Small intestine (tissue), 7 donors: Measurements from ENCODE around the gene SLC26A11. TPM values are rescaled to one million over a fixed set of nuclear protein-coding genes. Genes with fewer than 3 reads are reported as not detected.
"Not testable (repeated sequence)": the region's sequence is repeated elsewhere in the genome, so short reads cannot be mapped to it uniquely, and the experiment has no call there.

Experiments
- DNase-seq, 2 donors: peaks; one replicate each; pipeline versions ENCODE4 v3.0.0 to v3.0.0-alpha.2; 2013
- FAIRE-seq: peaks from 2 replicates; lab custom pipeline; 2012; peaks lifted over from hg19 to GRCh38; lab: Jason Lieb, UNC
- H3K27ac ChIP-seq, 3 donors: one replicate each; pipeline ENCODE4 v1.5.1; 2013; ENCODE audit warnings: low read length in 2 of 3, mild to moderate bottlenecking in 2 of 3, control low read depth in 1 of 3, inconsistent platforms in 1 of 3, low read depth in 1 of 3, moderate library complexity in 1 of 3
- H3K27me3 ChIP-seq, 3 donors: one replicate each; pipeline ENCODE4 v1.6.1; 2013; ENCODE audit warnings: low read length in 3 of 3, inconsistent platforms in 1 of 3; ENCODE audit not compliant: control insufficient read depth in 3 of 3, insufficient read depth in 3 of 3
- H3K36me3 ChIP-seq, 3 donors: one replicate each; pipeline ENCODE4 v1.6.1; 2013; ENCODE audit warnings: low read length in 3 of 3, inconsistent platforms in 1 of 3, low read depth in 1 of 3, mild to moderate bottlenecking in 1 of 3, moderate library complexity in 1 of 3; ENCODE audit not compliant: control insufficient read depth in 3 of 3, insufficient read depth in 2 of 3
- H3K4me1 ChIP-seq, 3 donors: one replicate each; pipeline ENCODE4 v1.6.1; 2013; ENCODE audit warnings: low read length in 2 of 3, inconsistent platforms in 1 of 3, low read depth in 1 of 3, mild to moderate bottlenecking in 1 of 3, moderate library complexity in 1 of 3; ENCODE audit not compliant: control insufficient read depth in 3 of 3, insufficient read depth in 2 of 3
- H3K4me3 ChIP-seq, 3 donors: one replicate each; pipeline ENCODE4 v1.5.1; 2013; ENCODE audit warnings: low read length in 3 of 3, control low read depth in 1 of 3, inconsistent platforms in 1 of 3, low read depth in 1 of 3, mild to moderate bottlenecking in 1 of 3, moderate library complexity in 1 of 3
- H3K9me3 ChIP-seq, 2 donors: one replicate each; pipeline ENCODE4 v1.6.1; 2013; ENCODE audit warnings: low read depth in 1 of 2, low read length in 1 of 2; ENCODE audit not compliant: control insufficient read depth in 2 of 2, insufficient read depth in 1 of 2
- WGBS, 3 donors: extraction: QIAGEN DNeasy Blood & Tissue Kit; methylation state at CpG; one replicate each; pipeline ENCODE4 v1.1.7; 2013; 5-methylcytosine and 5-hydroxymethylcytosine counted together
- polyA plus RNA-seq, 4 donors: library from polyadenylated mRNA; stranded (reverse) in 3 of 4; unstranded in 1 of 4; fragments of 200-250 nt in 3 of 4; fragments of 120-200 nt in 1 of 4; gene quantifications; one replicate each; pipeline versions ENCODE4 v1.2.1 to v1.2.3, GENCODE V29; 2013
- donor health status: healthy with polysubstance abuse.
- donor health status: control.
- donor health status: control.
- donor health status: Bipolar disorder and iron deficiency.
- donor health status: healthy.

The SLC26A11 gene
- polyA plus RNA-seq, 4 donors = 7.3 to 63.2 (median 8.4) TPM

DNA sequence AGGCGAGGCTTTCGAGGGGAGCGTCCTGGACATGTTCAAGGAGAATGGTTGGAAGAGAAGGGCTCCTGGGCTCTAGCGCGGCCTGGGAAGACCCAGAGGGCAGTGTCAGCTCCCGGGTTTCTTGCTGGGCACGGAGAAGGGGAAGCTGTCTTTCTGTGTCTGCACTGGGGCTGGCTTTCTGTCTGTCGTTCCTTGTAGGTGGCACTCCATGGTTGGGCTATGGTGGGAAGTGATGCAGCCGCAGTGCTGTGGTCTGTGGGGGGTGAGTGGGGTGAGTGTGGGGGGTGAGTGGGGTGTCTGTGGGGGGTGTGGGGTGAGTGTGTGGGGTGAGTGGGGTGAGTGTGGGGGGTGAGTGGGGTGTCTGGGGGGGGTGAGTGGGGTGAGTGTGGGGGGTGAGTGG, 54.1 kb downstream of the SLC26A11 start:
- Histone ChIP-seq H3K4me3 (no peak overlapping the region), H3K4me1 (no peaks in the 10 kb centered on the region), H3K9me3 (no peaks in the 10 kb centered on the region), H3K36me3 (peaks cover 3 to 63% (median 12%) of the 10 kb centered on the region in 3 donors), H3K27me3 (no peaks in the 10 kb centered on the region), H3K27ac (no peak overlapping the region)
- DNase-seq (no peak), FAIRE-seq (no peak)
- 84 to 93% (median 87%) methylated on average over 9 of the region's 9 CpGs for WGBS, 3 donors

DNA sequence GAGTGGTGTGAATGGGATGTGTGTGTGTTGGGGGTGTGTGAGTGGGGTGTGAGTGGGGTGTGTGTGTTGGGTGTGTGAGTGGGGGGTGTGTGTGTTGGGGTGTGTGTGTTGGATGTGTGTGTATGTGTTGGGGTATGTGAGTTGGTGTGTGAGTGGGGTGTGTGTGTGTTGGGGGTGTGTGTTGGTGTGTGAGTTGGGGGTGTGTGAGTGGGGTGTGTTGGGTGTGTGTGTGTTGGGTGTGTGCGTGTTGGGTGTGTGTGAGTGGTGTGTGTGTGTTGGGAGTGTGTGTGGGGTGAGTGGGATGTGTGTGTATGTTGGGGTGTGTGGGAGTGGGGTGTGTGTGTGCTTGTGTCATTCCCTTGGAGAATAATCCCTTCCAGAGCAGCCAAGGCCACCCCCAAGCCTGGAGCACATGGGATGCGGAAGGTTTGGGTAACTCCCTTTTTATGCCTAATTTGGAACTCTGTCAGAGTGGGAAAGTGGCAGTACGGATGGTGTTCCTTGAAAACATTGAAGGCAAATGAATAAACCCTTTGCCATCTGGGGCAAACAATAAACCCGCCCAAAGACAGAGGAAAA, 54.7 kb downstream of the SLC26A11 start:
- no peak overlapping the region for H3K27ac ChIP-seq
- no peak for FAIRE-seq
- no peak overlapping the region for H3K4me3 ChIP-seq
- no peaks in the 10 kb centered on the region for H3K4me1 ChIP-seq
- H3K27me3 ChIP-seq = no peaks in the 10 kb centered on the region
- no peak for DNase-seq
- H3K36me3 ChIP-seq = peaks cover 3 to 65% (median 14%) of the 10 kb centered on the region in 3 donors
- no peaks in the 10 kb centered on the region for H3K9me3 ChIP-seq
- WGBS, 3 donors = 90 to 99% (median 93%) methylated on average over 4 of the region's 4 CpGs

DNA sequence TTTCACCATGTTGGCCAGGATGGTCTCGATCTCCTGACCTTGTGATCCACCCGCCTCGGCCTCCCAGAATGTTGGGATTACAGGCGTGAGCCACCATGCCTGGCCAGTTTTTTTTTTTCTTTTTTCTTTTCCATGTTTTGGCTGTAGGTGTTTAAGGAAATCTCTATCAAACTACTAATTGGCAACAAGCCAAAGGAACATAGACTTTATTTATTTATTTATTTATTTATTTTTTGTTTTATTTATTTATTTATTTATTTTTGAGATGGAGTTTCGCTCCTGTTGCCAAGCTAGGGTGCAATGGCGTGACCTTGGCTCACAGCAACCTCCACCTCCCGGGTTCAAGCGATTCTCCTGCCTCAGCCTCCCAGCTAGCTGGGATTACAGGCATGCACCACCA, 55.6 kb downstream of the SLC26A11 start:
- not testable (repeated sequence) for H3K4me3 ChIP-seq
- H3K36me3 ChIP-seq = peaks cover 3 to 66% (median 16%) of the 10 kb centered on the region in 3 donors
- 95 to 97% (median 96%) methylated on average over 8 of the region's 8 CpGs for WGBS, 3 donors

DNA sequence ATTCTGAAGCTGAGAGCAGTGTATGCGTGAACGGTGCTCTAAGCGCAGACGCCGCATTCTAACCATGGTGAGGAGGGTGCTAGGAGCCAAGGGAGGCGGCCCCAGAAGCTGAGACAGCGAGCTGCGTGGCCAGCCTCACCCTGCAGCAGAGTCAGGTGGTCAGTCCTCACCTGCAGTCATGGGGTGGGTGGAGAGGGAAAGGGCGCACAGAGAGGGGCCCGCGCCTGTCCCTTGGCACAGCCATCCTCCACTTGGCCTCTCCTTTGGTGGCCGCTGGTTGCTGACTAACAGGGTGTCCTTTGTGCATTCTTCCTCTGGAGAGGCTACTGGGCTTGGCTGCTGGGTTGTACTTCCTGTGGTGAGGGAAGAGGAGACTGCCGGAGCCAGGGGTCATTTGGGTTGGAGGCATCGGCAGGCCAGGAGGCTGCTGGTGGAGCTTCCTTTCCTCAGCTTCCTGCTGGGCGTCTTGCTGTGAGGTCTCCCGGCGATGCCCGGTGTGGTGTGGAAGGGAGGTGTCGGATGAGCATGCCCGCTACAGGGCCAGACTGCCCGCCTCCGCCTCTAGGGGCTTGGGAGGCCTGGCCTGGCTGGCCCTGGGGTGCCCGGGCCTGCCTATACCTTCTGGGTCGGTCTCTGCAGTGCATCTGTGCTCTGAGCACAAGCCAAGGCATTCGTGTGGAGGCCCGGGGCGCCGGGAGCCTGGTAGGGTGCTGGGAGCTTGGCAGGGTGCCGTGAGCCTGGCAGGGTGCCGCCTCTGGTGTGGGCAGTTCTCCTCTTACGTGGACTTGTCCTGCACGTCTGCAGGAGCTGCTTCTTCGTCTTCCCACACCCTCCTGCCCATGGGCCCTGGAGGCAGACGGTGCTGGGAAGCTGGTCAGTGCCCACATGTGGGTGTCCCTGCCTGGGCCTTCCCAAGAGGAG, 57.8 kb downstream of the SLC26A11 start:
- WGBS, 3 donors = 85 to 92% (median 86%) methylated on average over 34 of the region's 34 CpGs
- no peak for FAIRE-seq

More for the DNA sequence above, 55.6 kb downstream of the SLC26A11 start:
- not testable (repeated sequence) for FAIRE-seq, H3K27me3 ChIP-seq, DNase-seq, H3K27ac ChIP-seq, H3K9me3 ChIP-seq, H3K4me1 ChIP-seq

DNA sequence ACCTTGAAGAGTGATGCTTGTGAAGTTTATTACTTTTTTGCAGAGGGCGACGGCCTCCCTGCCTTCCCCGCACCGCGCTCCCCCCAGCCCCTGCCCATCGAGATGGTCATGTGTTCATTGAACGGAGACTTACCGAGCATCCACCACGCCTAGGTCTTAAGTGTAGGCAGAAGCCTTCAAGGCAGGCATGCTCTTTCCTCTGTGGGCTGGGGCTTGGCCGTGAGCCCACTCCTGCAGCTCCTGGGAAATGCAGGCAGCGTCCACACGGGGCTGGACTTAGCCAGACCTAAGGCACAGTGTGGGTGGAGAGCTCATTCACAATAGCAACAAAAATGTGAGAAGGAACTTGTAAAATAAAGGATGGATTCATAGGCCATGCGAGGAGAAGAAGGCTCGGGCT, 59.7 kb downstream of the SLC26A11 start:
- Histone ChIP-seq H3K4me1 (no peaks in the 10 kb centered on the region), H3K27ac (no peak overlapping the region), H3K4me3 (no peak overlapping the region), H3K9me3 (no peaks in the 10 kb centered on the region), H3K36me3 (peaks cover 6 to 72% (median 17%) of the 10 kb centered on the region in 3 donors), H3K27me3 (no peaks in the 10 kb centered on the region)
- no peak for DNase-seq
- 68 to 88% (median 79%) methylated on average over 14 of the region's 14 CpGs for WGBS, 3 donors
- FAIRE-seq = no peak

More for the DNA sequence above, 57.8 kb downstream of the SLC26A11 start:
- Histone ChIP-seq H3K4me3 (no peak overlapping the region), H3K36me3 (peaks cover 3 to 71% (median 16%) of the 10 kb centered on the region in 3 donors), H3K27ac (no peak overlapping the region), H3K4me1 (no peaks in the 10 kb centered on the region), H3K27me3 (no peaks in the 10 kb centered on the region), H3K9me3 (no peaks in the 10 kb centered on the region)
- no peak for DNase-seq

DNA sequence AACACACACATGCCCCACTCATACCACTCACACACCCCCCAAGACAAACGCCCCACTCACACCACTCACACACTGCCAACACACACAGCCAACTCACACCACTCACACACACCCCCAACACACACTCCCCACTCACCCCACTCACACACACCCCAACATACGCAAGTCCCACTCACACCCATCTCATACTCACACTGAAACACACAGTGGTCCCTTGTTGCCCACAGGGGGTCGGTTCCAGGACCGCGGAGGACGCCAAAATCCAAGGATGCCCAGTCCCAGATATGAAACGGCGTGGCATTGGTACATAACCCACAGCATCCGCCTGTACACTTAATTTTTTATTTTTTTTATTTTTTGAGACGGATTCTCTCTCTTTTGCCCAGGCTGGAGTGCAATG, 61.3 kb downstream of the SLC26A11 start:
- WGBS, 3 donors = 95 to 96% (median 95%) methylated on average over 10 of the region's 10 CpGs
- H3K4me1 ChIP-seq = no peaks in the 10 kb centered on the region
- no peaks in the 10 kb centered on the region for H3K27me3 ChIP-seq
- FAIRE-seq (no peak), DNase-seq (no peak)
- H3K9me3 ChIP-seq = no peaks in the 10 kb centered on the region
- H3K36me3 ChIP-seq = peaks cover 7 to 75% (median 19%) of the 10 kb centered on the region in 3 donors
- H3K4me3 ChIP-seq = no peak overlapping the region
- no peak overlapping the region for H3K27ac ChIP-seq

DNA sequence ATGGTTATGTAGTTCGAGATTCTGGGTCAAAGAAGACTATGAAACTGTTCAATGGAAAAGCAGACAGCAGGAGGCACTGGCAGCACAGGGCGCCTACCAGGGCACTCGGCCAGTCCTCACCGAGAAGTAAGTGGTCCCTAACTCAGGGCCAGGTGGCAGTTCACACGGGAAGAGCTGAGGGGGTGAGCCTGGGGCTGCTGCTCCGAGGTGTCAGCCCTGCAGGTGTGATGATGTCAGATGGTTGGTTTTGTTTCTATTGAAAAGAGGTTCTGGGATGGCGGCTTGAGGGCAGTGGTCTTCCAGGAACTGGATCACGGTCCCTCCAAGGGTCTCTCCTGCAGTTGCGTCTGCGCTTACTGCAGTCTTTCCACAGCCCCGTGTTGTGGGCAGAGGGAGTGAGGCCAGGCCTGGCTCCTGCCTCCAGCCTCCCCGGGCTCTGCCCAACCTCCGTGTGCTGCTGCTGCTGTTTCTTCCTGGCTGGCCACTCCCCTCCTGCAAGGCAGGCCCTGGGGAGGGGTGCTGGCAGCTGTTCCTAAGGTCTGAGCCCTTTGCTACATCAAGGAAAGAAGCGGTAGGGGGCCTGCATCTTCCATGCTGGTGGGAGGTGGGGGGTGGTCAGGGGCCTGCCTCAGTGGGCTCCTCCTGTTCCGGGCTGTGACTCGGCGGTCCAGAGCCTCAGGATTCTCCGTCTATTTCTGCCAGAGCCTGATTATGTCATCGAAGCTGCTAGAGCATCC, 63.1 kb downstream of the SLC26A11 start:
- WGBS, 3 donors = 77 to 87% (median 85%) methylated on average over 19 of the region's 19 CpGs
- Histone ChIP-seq H3K36me3 (peaks cover 8 to 82% (median 20%) of the 10 kb centered on the region in 3 donors), H3K4me3 (no peak overlapping the region), H3K9me3 (no peaks in the 10 kb centered on the region), H3K27me3 (no peaks in the 10 kb centered on the region), H3K27ac (no peak overlapping the region), H3K4me1 (no peaks in the 10 kb centered on the region)
- no peak for FAIRE-seq
- DNase-seq = no peak

DNA sequence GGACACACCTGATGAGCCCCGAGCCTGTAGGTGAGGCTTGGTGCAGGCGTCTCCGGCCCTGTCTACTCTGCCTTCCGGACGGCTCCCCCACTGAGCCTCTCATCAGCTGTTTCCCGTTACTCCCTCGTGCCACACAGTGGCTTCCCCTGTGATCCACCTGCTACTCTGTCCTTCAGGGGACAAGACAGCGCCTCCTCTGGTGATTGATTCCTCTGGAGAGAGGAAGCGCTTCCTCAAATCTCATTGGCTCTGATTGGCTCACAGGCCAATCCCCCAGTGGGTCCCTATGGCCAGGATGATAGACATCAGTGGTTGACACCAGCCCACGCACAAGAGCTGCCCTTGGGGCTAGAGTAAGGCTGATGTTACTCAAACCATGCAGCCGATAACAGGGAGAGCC, 64.4 kb downstream of the SLC26A11 start:
- no peaks in the 10 kb centered on the region for H3K27me3 ChIP-seq
- DNase-seq = no peak
- H3K4me3 ChIP-seq = no peak overlapping the region
- no peak overlapping the region for H3K27ac ChIP-seq
- H3K4me1 ChIP-seq = no peaks in the 10 kb centered on the region
- H3K36me3 ChIP-seq = peaks cover 9 to 85% (median 19%) of the 10 kb centered on the region in 3 donors
- WGBS, 3 donors = 90 to 95% (median 94%) methylated on average over 11 of the region's 11 CpGs
- H3K9me3 ChIP-seq = no peaks in the 10 kb centered on the region
- no peak for FAIRE-seq
